WTC11 (cell line): ENCODE data around the gene ESRRA. TPM values are rescaled to one million over a fixed set of nuclear protein-coding genes. Genes with fewer than 3 reads are reported as not detected.

ENCODE experiments used
- ATAC-seq: fragments of 200-7000 bp; cut with Tn5 transposase; 2 replicates; pipeline ENCODE4 v1.10.0; 2021; ENCODE audit warnings: mild to moderate bottlenecking, moderate library complexity
- CTCF ChIA-PET: fragments of 300-600 bp; sonication (Branson Sonifier 250); formaldehyde crosslinking; loops from one replicate; lab custom pipeline; 2021; ENCODE audit warnings: antibody characterized with exemption; lab: Charles Lee
- POLR2A ChIA-PET: fragments of 350-600 bp; sonication (Branson Sonifier 250); formaldehyde crosslinking; loops from one replicate; lab custom pipeline; 2021; ENCODE audit warnings: antibody characterized with exemption; lab: Charles Lee
- DNase-seq: peaks from one replicate; pipeline ENCODE4 v3.0.0; 2021; ENCODE audit warnings: low spot score
- H3K27ac Mint-ChIP-seq: 2 replicates; pipeline ENCODE4 v1.8.0; 2021; ENCODE audit warnings: mixed read lengths
- H3K27me3 Mint-ChIP-seq: 2 replicates; pipeline ENCODE4 v1.8.0; 2021; ENCODE audit warnings: low read depth, mild to moderate bottlenecking, moderate library complexity, mixed read lengths
- H3K36me3 Mint-ChIP-seq: 2 replicates; pipeline ENCODE4 v1.8.0; 2021; ENCODE audit warnings: mixed read lengths
- H3K4me1 Mint-ChIP-seq: 2 replicates; pipeline ENCODE4 v1.8.0; 2022; ENCODE audit warnings: mixed read lengths
- H3K4me3 Mint-ChIP-seq: 2 replicates; pipeline ENCODE4 v1.8.0; 2021; ENCODE audit warnings: mild to moderate bottlenecking, moderate library complexity, mixed read lengths
- H3K9me3 Mint-ChIP-seq: 2 replicates; pipeline ENCODE4 v1.8.0; 2021; ENCODE audit warnings: mixed read lengths
- ELF4 ChIP-seq: sonication (generic); formaldehyde crosslinking; IDR thresholded peaks from 2 replicates; pipeline ENCODE4 v1.8.1; 2022; ENCODE audit warnings: low read depth, mild to moderate bottlenecking, moderate library complexity, missing genetic modification reagents
- ETV6 ChIP-seq: sonication (generic); formaldehyde crosslinking; IDR thresholded peaks from 2 replicates; pipeline ENCODE4 v1.8.1; 2022; ENCODE audit warnings: mild to moderate bottlenecking, missing genetic modification reagents
- FOXK1 ChIP-seq: sonication (generic); formaldehyde crosslinking; IDR thresholded peaks from 2 replicates; pipeline ENCODE4 v1.8.0; 2022; ENCODE audit warnings: mild to moderate bottlenecking, moderate library complexity, missing genetic modification reagents
- JAZF1 ChIP-seq: fragments of 250-450 bp; sonication (Bioruptor Pico); IDR thresholded peaks from 2 replicates; pipeline ENCODE4 v1.9.0; 2021; ENCODE audit warnings: moderate library complexity, mild to moderate bottlenecking, inconsistent platforms
- KAT7 ChIP-seq: sonication (generic); formaldehyde crosslinking; IDR thresholded peaks from 2 replicates; pipeline ENCODE4 v1.8.1; 2023; ENCODE audit warnings: missing genetic modification reagents, mild to moderate bottlenecking, borderline replicate concordance
- MXD4 ChIP-seq: fragments of 250-450 bp; sonication (Bioruptor Pico); IDR thresholded peaks from 2 replicates; pipeline ENCODE4 v1.8.0; 2021; ENCODE audit warnings: mild to moderate bottlenecking, moderate library complexity, borderline replicate concordance
- NR1H2 ChIP-seq: sonication (generic); formaldehyde crosslinking; IDR thresholded peaks from 2 replicates; pipeline ENCODE4 v1.9.0; 2021; ENCODE audit warnings: mild to moderate bottlenecking, moderate library complexity, missing genetic modification reagents
- SMAD4 ChIP-seq: sonication (generic); formaldehyde crosslinking; IDR thresholded peaks from 2 replicates; pipeline ENCODE4 v1.8.0; 2022; ENCODE audit warnings: mild to moderate bottlenecking, missing genetic modification reagents
- ZNF232 ChIP-seq: sonication (generic); formaldehyde crosslinking; IDR thresholded peaks from 2 replicates; pipeline ENCODE4 v1.8.0; 2022; ENCODE audit warnings: mild to moderate bottlenecking, missing genetic modification reagents
- total RNA-seq: library from RNA; stranded (reverse); gene quantifications from 3 replicates; pipeline ENCODE4 v1.2.3, GENCODE V29; 2021
- TF ChIP-seq, protein P1 (sequence below): fragments of 200-600 bp; IDR thresholded peaks from 2 replicates; pipeline ENCODE4 v1.8.0; 2022; ENCODE audit warnings: antibody characterized with exemption
- TF ChIP-seq, protein P2 (sequence below): sonication (generic); formaldehyde crosslinking; IDR thresholded peaks from 2 replicates; pipeline ENCODE4 v1.8.0; 2022; ENCODE audit warnings: mild to moderate bottlenecking, missing genetic modification reagents
- TF ChIP-seq, protein P3 (sequence below): sonication (generic); formaldehyde crosslinking; IDR thresholded peaks from 2 replicates; pipeline ENCODE4 v1.8.1; 2023; ENCODE audit warnings: mild to moderate bottlenecking, missing genetic modification reagents
- TF ChIP-seq, protein P4 (sequence below): sonication (generic); formaldehyde crosslinking; IDR thresholded peaks from 2 replicates; pipeline ENCODE4 v1.8.0; 2022; ENCODE audit warnings: mild to moderate bottlenecking, missing genetic modification reagents
- TF ChIP-seq, protein P5 (sequence below): sonication (generic); formaldehyde crosslinking; IDR thresholded peaks from 2 replicates; pipeline ENCODE4 v1.8.1; 2023; ENCODE audit warnings: mild to moderate bottlenecking, missing genetic modification reagents, moderate library complexity
- TF ChIP-seq, protein P6 (sequence below): sonication (generic); formaldehyde crosslinking; IDR thresholded peaks from 2 replicates; pipeline ENCODE4 v1.8.1; 2023; ENCODE audit warnings: mild to moderate bottlenecking, missing genetic modification reagents, moderate library complexity

Gene ESRRA
- total RNA-seq, 1 experiment from 2014 or later: 81.9 TPM

DNA sequence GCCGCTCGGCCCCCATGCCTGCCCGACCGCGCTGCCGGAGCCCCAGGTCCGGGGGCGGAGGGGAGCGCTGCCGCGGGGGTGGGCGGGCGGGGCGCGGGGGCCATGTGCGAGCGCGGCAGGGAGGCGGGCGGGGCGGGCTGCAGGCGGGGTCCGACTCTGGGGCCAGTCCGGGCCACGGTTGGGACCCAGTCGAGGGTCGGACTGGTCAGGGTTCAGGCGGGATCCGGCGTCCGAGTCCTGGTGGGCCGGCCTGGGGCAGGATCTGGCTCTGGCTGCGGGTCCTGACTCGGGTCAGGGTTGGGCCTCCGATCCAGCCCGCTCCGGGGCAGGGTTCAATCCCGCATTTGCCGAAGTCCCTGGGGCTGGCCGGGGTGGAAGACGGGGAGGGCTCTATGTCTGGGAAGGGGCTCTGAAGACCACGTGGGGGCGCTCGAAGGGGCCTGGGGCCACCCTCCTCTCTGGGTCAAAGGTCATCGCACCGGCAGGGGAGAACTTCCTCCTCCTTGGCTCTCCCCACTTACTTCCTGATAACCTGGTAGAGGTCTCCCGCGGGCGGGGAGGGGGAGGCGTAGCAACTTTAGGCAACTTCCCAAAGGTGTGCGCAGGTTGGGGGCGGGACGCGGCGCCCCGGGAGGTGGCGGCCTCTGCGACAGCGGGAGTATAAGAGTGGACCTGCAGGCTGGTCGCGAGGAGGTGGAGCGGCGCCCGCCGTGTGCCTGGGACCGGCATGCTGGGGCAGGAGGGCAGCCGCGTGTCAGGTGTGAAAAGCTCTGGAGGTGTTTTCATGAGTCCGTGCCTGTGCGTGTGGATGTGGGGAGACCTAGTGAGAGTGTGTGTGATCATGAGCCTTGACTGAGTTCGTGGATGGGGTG lies 603 bp downstream of the ESRRA start (continued):
- TF ChIP-seq KAT7 (CRISPR knock-in tag): peak; percentile 67; the same call in 1 of the 2 replicates
- TF ChIP-seq, protein P1, sequence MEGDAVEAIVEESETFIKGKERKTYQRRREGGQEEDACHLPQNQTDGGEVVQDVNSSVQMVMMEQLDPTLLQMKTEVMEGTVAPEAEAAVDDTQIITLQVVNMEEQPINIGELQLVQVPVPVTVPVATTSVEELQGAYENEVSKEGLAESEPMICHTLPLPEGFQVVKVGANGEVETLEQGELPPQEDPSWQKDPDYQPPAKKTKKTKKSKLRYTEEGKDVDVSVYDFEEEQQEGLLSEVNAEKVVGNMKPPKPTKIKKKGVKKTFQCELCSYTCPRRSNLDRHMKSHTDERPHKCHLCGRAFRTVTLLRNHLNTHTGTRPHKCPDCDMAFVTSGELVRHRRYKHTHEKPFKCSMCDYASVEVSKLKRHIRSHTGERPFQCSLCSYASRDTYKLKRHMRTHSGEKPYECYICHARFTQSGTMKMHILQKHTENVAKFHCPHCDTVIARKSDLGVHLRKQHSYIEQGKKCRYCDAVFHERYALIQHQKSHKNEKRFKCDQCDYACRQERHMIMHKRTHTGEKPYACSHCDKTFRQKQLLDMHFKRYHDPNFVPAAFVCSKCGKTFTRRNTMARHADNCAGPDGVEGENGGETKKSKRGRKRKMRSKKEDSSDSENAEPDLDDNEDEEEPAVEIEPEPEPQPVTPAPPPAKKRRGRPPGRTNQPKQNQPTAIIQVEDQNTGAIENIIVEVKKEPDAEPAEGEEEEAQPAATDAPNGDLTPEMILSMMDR: peak; percentile 29; the same call in 1 of the 2 replicates
- TF ChIP-seq MXD4: no peak
- no peak for TF ChIP-seq ELF4 (CRISPR knock-in tag)
- peak; percentile 69; the same call in 1 of the 2 replicates for TF ChIP-seq ZNF232 (CRISPR knock-in tag)
- no peak for TF ChIP-seq NR1H2 (CRISPR knock-in tag)
- TF ChIP-seq, protein P2, sequence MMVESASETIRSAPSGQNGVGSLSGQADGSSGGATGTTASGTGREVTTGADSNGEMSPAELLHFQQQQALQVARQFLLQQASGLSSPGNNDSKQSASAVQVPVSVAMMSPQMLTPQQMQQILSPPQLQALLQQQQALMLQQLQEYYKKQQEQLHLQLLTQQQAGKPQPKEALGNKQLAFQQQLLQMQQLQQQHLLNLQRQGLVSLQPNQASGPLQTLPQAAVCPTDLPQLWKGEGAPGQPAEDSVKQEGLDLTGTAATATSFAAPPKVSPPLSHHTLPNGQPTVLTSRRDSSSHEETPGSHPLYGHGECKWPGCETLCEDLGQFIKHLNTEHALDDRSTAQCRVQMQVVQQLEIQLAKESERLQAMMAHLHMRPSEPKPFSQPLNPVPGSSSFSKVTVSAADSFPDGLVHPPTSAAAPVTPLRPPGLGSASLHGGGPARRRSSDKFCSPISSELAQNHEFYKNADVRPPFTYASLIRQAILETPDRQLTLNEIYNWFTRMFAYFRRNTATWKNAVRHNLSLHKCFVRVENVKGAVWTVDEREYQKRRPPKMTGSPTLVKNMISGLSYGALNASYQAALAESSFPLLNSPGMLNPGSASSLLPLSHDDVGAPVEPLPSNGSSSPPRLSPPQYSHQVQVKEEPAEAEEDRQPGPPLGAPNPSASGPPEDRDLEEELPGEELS (CRISPR knock-in tag): no peak; the same call in 1 of the 2 replicates
- TF ChIP-seq, protein P3, sequence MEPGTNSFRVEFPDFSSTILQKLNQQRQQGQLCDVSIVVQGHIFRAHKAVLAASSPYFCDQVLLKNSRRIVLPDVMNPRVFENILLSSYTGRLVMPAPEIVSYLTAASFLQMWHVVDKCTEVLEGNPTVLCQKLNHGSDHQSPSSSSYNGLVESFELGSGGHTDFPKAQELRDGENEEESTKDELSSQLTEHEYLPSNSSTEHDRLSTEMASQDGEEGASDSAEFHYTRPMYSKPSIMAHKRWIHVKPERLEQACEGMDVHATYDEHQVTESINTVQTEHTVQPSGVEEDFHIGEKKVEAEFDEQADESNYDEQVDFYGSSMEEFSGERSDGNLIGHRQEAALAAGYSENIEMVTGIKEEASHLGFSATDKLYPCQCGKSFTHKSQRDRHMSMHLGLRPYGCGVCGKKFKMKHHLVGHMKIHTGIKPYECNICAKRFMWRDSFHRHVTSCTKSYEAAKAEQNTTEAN (CRISPR knock-in tag): 0 out of 2 replicates have a peak, but pooled peaks have one; percentile 14
- TF ChIP-seq SMAD4 (CRISPR knock-in tag): no peak
- TF ChIP-seq, protein P4, sequence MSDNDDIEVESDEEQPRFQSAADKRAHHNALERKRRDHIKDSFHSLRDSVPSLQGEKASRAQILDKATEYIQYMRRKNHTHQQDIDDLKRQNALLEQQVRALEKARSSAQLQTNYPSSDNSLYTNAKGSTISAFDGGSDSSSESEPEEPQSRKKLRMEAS (CRISPR knock-in tag): peak; percentile 75
- TF ChIP-seq ETV6: peak; percentile 93
- peak; percentile 51 for TF ChIP-seq FOXK1 (CRISPR knock-in tag)

DNA sequence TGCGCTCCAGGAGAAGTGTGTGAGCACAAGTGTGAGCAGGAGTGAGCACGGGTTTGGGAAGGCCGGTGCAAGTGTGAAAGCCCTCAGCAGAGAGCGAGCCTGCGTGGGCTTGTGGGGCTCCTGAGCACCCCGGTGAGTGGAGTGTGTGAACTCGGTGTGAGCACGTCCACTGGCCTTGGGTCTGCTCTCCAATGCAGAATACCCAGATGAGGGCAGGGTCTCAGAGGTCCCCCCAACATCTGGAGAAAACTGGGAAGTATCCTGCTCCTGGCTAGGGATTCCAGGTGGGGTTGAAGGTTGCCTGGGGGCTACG lies 1.2 kb downstream of the ESRRA start:
- TF ChIP-seq, protein P5, sequence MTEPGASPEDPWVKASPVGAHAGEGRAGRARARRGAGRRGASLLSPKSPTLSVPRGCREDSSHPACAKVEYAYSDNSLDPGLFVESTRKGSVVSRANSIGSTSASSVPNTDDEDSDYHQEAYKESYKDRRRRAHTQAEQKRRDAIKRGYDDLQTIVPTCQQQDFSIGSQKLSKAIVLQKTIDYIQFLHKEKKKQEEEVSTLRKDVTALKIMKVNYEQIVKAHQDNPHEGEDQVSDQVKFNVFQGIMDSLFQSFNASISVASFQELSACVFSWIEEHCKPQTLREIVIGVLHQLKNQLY: no peak
- TF ChIP-seq, protein P4 (CRISPR knock-in tag): no peak
- TF ChIP-seq JAZF1 (CRISPR knock-in tag): no peak
- TF ChIP-seq, protein P3 (CRISPR knock-in tag): 0 out of 2 replicates have a peak, but pooled peaks have one; percentile 25
- TF ChIP-seq, protein P6, sequence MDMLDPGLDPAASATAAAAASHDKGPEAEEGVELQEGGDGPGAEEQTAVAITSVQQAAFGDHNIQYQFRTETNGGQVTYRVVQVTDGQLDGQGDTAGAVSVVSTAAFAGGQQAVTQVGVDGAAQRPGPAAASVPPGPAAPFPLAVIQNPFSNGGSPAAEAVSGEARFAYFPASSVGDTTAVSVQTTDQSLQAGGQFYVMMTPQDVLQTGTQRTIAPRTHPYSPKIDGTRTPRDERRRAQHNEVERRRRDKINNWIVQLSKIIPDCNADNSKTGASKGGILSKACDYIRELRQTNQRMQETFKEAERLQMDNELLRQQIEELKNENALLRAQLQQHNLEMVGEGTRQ (CRISPR knock-in tag): no peak
- peaks cover 14% of the 10 kb centered on the region for H3K4me1 Mint-ChIP-seq
- DNase-seq: no peak
- no peaks in the 10 kb centered on the region for H3K9me3 Mint-ChIP-seq
- peaks cover 5% of the 10 kb centered on the region for H3K36me3 Mint-ChIP-seq
- peaks cover 5% of the 10 kb centered on the region for H3K27me3 Mint-ChIP-seq
- POLR2A ChIA-PET: no interaction called here
- CTCF ChIA-PET: interaction anchor here (1.2 to 1.9 kb wide), 3 partner anchors 36 to 50 kb away, joined by 3 to 5 read pairs (median 4); no protein-coding TSS in a partner anchor
- peak overlapping the region; percentile 90 for H3K4me3 Mint-ChIP-seq
- no peak for ATAC-seq
- peak overlapping the region; percentile 77 for H3K27ac Mint-ChIP-seq
